ENCODE measurements around the gene NADK2. TPM values are rescaled to one million over a fixed set of nuclear protein-coding genes. Genes with fewer than 3 reads are reported as not detected.

NADK2 gene
- total and polyA plus RNA-seq, 9 of the 15 experiments (the other 6 are each of a cell fraction or from before 2014, with no cell fraction given), result 10.6 to 41.0 (median 24.0) TPM

- TF ChIP-seq MGA (IDR thresholded peaks at IDR 0.05) (no peak), THAP7 (CRISPR knock-in tag; IDR thresholded peaks at IDR 0.05) (no peak), NKRF (IDR thresholded peaks at IDR 0.05; ENCODE audit: borderline replicate concordance) (no peak), PTTG1 (tag; IDR thresholded peaks at IDR 0.05; ENCODE audit: low read depth) (no peak), ZFX (CRISPR knock-in tag; IDR thresholded peaks at IDR 0.05) (no peak), HNRNPUL1 (IDR thresholded peaks at IDR 0.05; ENCODE audit: low read length) (no peak), NFRKB (IDR thresholded peaks at IDR 0.05; ENCODE audit: low read depth) (no peak), RAD21 (CRISPR knock-in tag; conservative IDR thresholded peaks at IDR 0.05 in 1 of 2, IDR thresholded peaks at IDR 0.05 in 1 of 2) (no peak), MCM7 (IDR thresholded peaks at IDR 0.05) (no peak), KLF1 (tag; IDR thresholded peaks at IDR 0.05) (no peak), ZBTB5 (IDR thresholded peaks at IDR 0.05) (no peak), SMARCC2 (IDR thresholded peaks at IDR 0.05; ENCODE audit: low read depth) (no peak)
Measured at GRCh38 chr5:36232533-36232932, 9.2 kb downstream of the NADK2 start (continued).

All from K562 (cell line).